ENCODE measurements around the gene NBR1. TPM values are rescaled to one million over a fixed set of nuclear protein-coding genes. Genes with fewer than 3 reads are reported as not detected.
"Not testable (repeated sequence)": the region's sequence is repeated elsewhere in the genome, so short reads cannot be mapped to it uniquely, and the experiment has no call there.

The NBR1 gene
- total RNA-seq, 1 experiment from 2014 or later, result 42.8 TPM

DNA sequence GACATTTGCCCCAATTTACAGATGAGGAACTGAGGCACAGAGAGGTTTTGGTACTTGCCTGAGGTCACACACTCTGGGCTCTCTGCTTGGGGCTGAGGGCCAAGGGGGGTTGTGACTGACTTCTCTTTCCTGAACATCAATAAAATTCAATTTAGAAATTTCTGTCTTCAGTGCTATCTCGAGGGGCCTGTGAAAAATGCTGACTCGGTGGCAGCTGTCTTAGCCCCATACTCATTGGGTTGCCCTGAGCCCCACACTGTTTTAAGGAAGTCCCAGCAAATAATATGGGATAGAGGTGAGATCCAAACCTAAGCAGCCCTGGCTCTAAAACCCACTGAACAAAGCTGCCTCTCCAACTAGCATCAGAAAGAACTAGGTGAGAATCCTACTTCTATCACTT lies 38.9 kb upstream of the NBR1 start (continued):
- TF ChIP-seq ARID4B (CRISPR knock-in tag; IDR thresholded peaks at IDR 0.05; ENCODE audit: borderline replicate concordance) (no peak), NR2C2 (CRISPR knock-in tag; IDR thresholded peaks at IDR 0.05) (no peak), KAT7 (CRISPR knock-in tag; IDR thresholded peaks at IDR 0.05; ENCODE audit: borderline replicate concordance) (no peak), ZNF396 (CRISPR knock-in tag; IDR thresholded peaks at IDR 0.05; ENCODE audit: borderline replicate concordance) (no peak), TCF7 (CRISPR knock-in tag; IDR thresholded peaks at IDR 0.05; ENCODE audit: low read depth) (no peak), TEAD1 (CRISPR knock-in tag; IDR thresholded peaks at IDR 0.05) (no peak), GABPB1 (CRISPR knock-in tag; IDR thresholded peaks at IDR 0.05) (no peak), ZNF232 (CRISPR knock-in tag; IDR thresholded peaks at IDR 0.05) (no peak)
- TF ChIP-seq, protein P1, sequence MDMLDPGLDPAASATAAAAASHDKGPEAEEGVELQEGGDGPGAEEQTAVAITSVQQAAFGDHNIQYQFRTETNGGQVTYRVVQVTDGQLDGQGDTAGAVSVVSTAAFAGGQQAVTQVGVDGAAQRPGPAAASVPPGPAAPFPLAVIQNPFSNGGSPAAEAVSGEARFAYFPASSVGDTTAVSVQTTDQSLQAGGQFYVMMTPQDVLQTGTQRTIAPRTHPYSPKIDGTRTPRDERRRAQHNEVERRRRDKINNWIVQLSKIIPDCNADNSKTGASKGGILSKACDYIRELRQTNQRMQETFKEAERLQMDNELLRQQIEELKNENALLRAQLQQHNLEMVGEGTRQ (CRISPR knock-in tag; IDR thresholded peaks at IDR 0.05), result no peak

DNA sequence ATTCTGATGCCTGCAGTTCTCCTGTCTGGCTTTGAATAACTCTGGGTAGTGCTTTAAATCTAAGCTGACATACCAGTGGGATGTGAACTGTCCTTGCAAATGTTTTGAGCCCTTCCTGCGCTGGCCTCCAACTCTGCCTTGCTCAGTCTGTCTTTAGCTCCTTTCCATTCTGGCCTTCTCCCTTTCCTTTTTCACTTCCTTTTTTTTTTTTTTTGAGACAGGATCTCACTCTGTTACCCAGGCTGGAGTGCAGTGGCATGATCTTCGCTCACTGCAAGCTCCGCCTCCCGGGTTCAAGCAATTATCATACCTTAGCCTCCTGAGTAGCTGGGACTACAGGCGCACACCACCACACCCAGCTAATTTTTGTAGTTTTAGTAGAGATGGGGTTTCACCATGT lies 37.6 kb upstream of the NBR1 start:
- H3K9me3 Mint-ChIP-seq; H3K27ac Mint-ChIP-seq; POLR2A ChIA-PET; H3K4me3 Mint-ChIP-seq; CTCF ChIA-PET; DNase-seq (ENCODE audit: low spot score); H3K4me1 Mint-ChIP-seq; ATAC-seq; H3K27me3 Mint-ChIP-seq (ENCODE audit: low read depth): not testable (repeated sequence)
- peaks cover 17% of the 10 kb centered on the region for H3K36me3 Mint-ChIP-seq

GRCh38 chr17:43134774-43135453 lies 36.1 kb upstream of the NBR1 start:
- no peaks in the 10 kb centered on the region for H3K27me3 Mint-ChIP-seq (ENCODE audit: low read depth)
- no peaks in the 10 kb centered on the region for H3K9me3 Mint-ChIP-seq
- DNase-seq (ENCODE audit: low spot score) (peak; percentile 30), ATAC-seq (peak; percentile 63)
- H3K4me1 Mint-ChIP-seq, result peaks cover 6% of the 10 kb centered on the region; the same call in 1 of the 2 replicates
- no peak overlapping the region for H3K4me3 Mint-ChIP-seq
- POLR2A ChIA-PET, result interaction anchor here (0.7 kb wide), 1 partner anchor 8 kb away, joined by 3 read pairs; no protein-coding TSS in a partner anchor
- no peak overlapping the region for H3K27ac Mint-ChIP-seq
- CTCF ChIA-PET, result interaction anchor here (0.6 kb wide), 1 partner anchor 27 kb away, joined by 3 read pairs; no protein-coding TSS in a partner anchor
- H3K36me3 Mint-ChIP-seq, result peaks cover 17% of the 10 kb centered on the region
- TF ChIP-seq SMAD3 (CRISPR knock-in tag; IDR thresholded peaks at IDR 0.05; ENCODE audit: borderline replicate concordance), result no peak
- no peak for TF ChIP-seq NR3C1 (CRISPR knock-in tag; conservative IDR thresholded peaks at IDR 0.05; ENCODE audit: low read depth)
- TF ChIP-seq ATF6 (CRISPR knock-in tag; IDR thresholded peaks at IDR 0.05), result no peak
- no peak for TF ChIP-seq SOX15 (CRISPR knock-in tag; IDR thresholded peaks at IDR 0.05)
- no peak for TF ChIP-seq TEAD4 (CRISPR knock-in tag; IDR thresholded peaks at IDR 0.05)
- no peak for TF ChIP-seq USF1 (CRISPR knock-in tag; IDR thresholded peaks at IDR 0.05)
- no peak for TF ChIP-seq OVOL2 (CRISPR knock-in tag; IDR thresholded peaks at IDR 0.05; ENCODE audit: borderline replicate concordance)
- TF ChIP-seq, protein P2, sequence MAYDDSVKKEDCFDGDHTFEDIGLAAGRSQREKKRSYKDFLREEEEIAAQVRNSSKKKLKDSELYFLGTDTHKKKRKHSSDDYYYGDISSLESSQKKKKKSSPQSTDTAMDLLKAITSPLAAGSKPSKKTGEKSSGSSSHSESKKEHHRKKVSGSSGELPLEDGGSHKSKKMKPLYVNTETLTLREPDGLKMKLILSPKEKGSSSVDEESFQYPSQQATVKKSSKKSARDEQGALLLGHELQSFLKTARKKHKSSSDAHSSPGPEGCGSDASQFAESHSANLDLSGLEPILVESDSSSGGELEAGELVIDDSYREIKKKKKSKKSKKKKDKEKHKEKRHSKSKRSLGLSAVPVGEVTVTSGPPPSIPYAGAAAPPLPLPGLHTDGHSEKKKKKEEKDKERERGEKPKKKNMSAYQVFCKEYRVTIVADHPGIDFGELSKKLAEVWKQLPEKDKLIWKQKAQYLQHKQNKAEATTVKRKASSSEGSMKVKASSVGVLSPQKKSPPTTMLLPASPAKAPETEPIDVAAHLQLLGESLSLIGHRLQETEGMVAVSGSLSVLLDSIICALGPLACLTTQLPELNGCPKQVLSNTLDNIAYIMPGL (CRISPR knock-in tag; IDR thresholded peaks at IDR 0.05), result no peak
- no peak for TF ChIP-seq FOXP1 (CRISPR knock-in tag; IDR thresholded peaks at IDR 0.05; ENCODE audit: borderline replicate concordance)
- TF ChIP-seq FOXJ3 (CRISPR knock-in tag; IDR thresholded peaks at IDR 0.05; ENCODE audit: borderline replicate concordance), result no peak
- TF ChIP-seq GABPB1 (CRISPR knock-in tag; IDR thresholded peaks at IDR 0.05), result no peak
- no peak for TF ChIP-seq MYBL2 (CRISPR knock-in tag; IDR thresholded peaks at IDR 0.05)
- TF ChIP-seq ZNF219 (CRISPR knock-in tag; IDR thresholded peaks at IDR 0.05; ENCODE audit: borderline replicate concordance), result no peak
- no peak for TF ChIP-seq ZNF423 (CRISPR knock-in tag; IDR thresholded peaks at IDR 0.05)
- no peak for TF ChIP-seq ERG (CRISPR knock-in tag; IDR thresholded peaks at IDR 0.05)
